ENCODE data around the gene ZBTB25. TPM values are rescaled to one million over a fixed set of nuclear protein-coding genes. Genes with fewer than 3 reads are reported as not detected.

The ZBTB25 gene
- total RNA-seq: 10 to 100 TPM in 1 of 4 donors, 1 to 10 TPM in 3; 4.8 to 10.2 (median 5.6) TPM

- peak within 1 kb of the TSS; percentile 71 to 92 (median 74) for H3K4me3 ChIP-seq
- H3K9me3 ChIP-seq: no peaks in the 10 kb centered on the region
- no peaks in the 10 kb centered on the region for H3K27me3 ChIP-seq
- TF ChIP-seq CTCF (IDR thresholded peaks at IDR 0.05) (peak in 1 of 5 experiments; percentile 9), EP300 (IDR thresholded peaks at IDR 0.05; ENCODE audit: low read depth) (no peak), POLR2AphosphoS5 (IDR thresholded peaks at IDR 0.05) (peak; percentile 68 to 93 (median 91)), POLR2A (IDR thresholded peaks at IDR 0.05) (peak; percentile 92)
- H3K36me3 ChIP-seq: no peaks in the 10 kb centered on the region
- H3K4me1 ChIP-seq: peaks cover 11 to 67% (median 53%) of the 10 kb centered on the region in 4 donors
- in situ Hi-C loops (cut with MboI; ENCODE audit: low pct_ligation_motif_present in 1 of 4, low pct_unique_long_range_greater_than_20kb in 1 of 4, low sequenced_read_pairs in 3 of 4): no loop called here
- 2% methylated on average over 47 of the region's 87 CpGs; no CpG with 5 or more reads in 1 of the 2 donors for WGBS, 2 donors (ENCODE audit: low coverage in 1 of 2)
- H3K27ac ChIP-seq: peak within 1 kb of the TSS; percentile 98 to 100 (median 100)
- DNase-seq: peak; percentile 91
- intact Hi-C loops (cut with DNase I; ENCODE audit: low total_unique reads): no loop called here
These were observed at the start of gene ZBTB25 for GRCh38 chr14:64503434-64504309. TSS of gene ZBTB25 (minus strand) at chr14:64503838. CDS start at chr14:64490533, 13,305 bp downstream.

GRCh38 chr14:64550621-64551333 is 47.1 kb upstream of the ZBTB25 start:
- Histone ChIP-seq H3K27ac (peak overlapping the region; percentile 70 to 88 (median 86)), H3K27me3 (no peaks in the 10 kb centered on the region), H3K4me3 (peak overlapping the region in 3 of 4 donors; percentile 33 to 56 (median 44)), H3K36me3 (no peaks in the 10 kb centered on the region), H3K9me3 (no peaks in the 10 kb centered on the region), H3K4me1 (peaks cover 0 to 35% (median 16%) of the 10 kb centered on the region in 4 donors)
- DNase-seq: no peak
- no peak for TF ChIP-seq POLR2A (IDR thresholded peaks at IDR 0.05)
- peak in 1 of 3 donors; percentile 36 for TF ChIP-seq POLR2AphosphoS5 (IDR thresholded peaks at IDR 0.05)
- in situ Hi-C loops (cut with MboI; ENCODE audit: low pct_ligation_motif_present in 1 of 4, low pct_unique_long_range_greater_than_20kb in 1 of 4, low sequenced_read_pairs in 3 of 4) (no loop called here), intact Hi-C loops (cut with DNase I; ENCODE audit: low total_unique reads) (no loop called here)
- 44 to 49% methylated on average over 7 of the region's 7 CpGs for WGBS, 2 donors (ENCODE audit: low coverage in 1 of 2)

- no peaks in the 10 kb centered on the region for H3K9me3 ChIP-seq
- TF ChIP-seq POLR2AphosphoS5 (IDR thresholded peaks at IDR 0.05): peak in 2 of 3 donors; percentile 70 to 72
- TF ChIP-seq POLR2A (IDR thresholded peaks at IDR 0.05): peak; percentile 68
- TF ChIP-seq CTCF (IDR thresholded peaks at IDR 0.05): no peak
- TF ChIP-seq EP300 (IDR thresholded peaks at IDR 0.05; ENCODE audit: low read depth): no peak
- 14 to 51% methylated on average over 8 to 53 of the region's 54 CpGs for WGBS, 2 donors (ENCODE audit: low coverage in 1 of 2)
- peak within 1 kb of the TSS; percentile 9 to 56 (median 38) for H3K4me3 ChIP-seq
- H3K36me3 ChIP-seq: no peaks in the 10 kb centered on the region
- intact Hi-C loops (cut with DNase I; ENCODE audit: low total_unique reads): no loop called here
- DNase-seq: peak; percentile 81
- no peaks in the 10 kb centered on the region for H3K27me3 ChIP-seq
- in situ Hi-C loops (cut with MboI; ENCODE audit: low pct_ligation_motif_present in 1 of 4, low pct_unique_long_range_greater_than_20kb in 1 of 4, low sequenced_read_pairs in 3 of 4): loop anchor here in 3 of 4 donors (10.0 to 25.0 kb wide), 3 partner anchors 87 to 212 kb away; no protein-coding TSS in a partner anchor
- H3K27ac ChIP-seq: peak within 1 kb of the TSS; percentile 70 to 88 (median 86)
- peaks cover 0 to 33% (median 17%) of the 10 kb centered on the region in 4 donors for H3K4me1 ChIP-seq
These were observed 46.4 kb upstream of the ZBTB25 start, which contains the start of gene PPP1R36 for GRCh38 chr14:64549791-64550620. TSS of gene PPP1R36 (plus strand) at chr14:64549961. CDS start at chr14:64549998, 37 bp downstream.

GRCh38 chr14:64549016-64549415 is 45.4 kb upstream of the ZBTB25 start:
- no peak for DNase-seq
- H3K4me3 ChIP-seq: no peak overlapping the region
- TF ChIP-seq POLR2A (IDR thresholded peaks at IDR 0.05) (no peak), EP300 (IDR thresholded peaks at IDR 0.05; ENCODE audit: low read depth) (no peak), POLR2AphosphoS5 (IDR thresholded peaks at IDR 0.05) (no peak), CTCF (IDR thresholded peaks at IDR 0.05) (no peak)
- no peaks in the 10 kb centered on the region for H3K36me3 ChIP-seq
- in situ Hi-C loops (cut with MboI; ENCODE audit: low pct_ligation_motif_present in 1 of 4, low pct_unique_long_range_greater_than_20kb in 1 of 4, low sequenced_read_pairs in 3 of 4) (loop anchor here in 3 of 4 donors (10.0 to 25.0 kb wide), 3 partner anchors 88 to 213 kb away; no protein-coding TSS in a partner anchor), intact Hi-C loops (cut with DNase I; ENCODE audit: low total_unique reads) (no loop called here)
- H3K27me3 ChIP-seq: no peaks in the 10 kb centered on the region
- no peaks in the 10 kb centered on the region for H3K9me3 ChIP-seq
- peaks cover 0 to 24% (median 17%) of the 10 kb centered on the region in 4 donors for H3K4me1 ChIP-seq
- 81 to 86% methylated on average over 1 of the region's 1 CpG for WGBS, 2 donors (ENCODE audit: low coverage in 1 of 2)
- peak overlapping the region in 3 of 4 donors; percentile 86 to 88 (median 87) for H3K27ac ChIP-seq

All from transverse colon (tissue), 4 donors.